Esophagus muscularis mucosa (tissue), 4 donors: ENCODE measurements around the gene GOLGA1. TPM values are rescaled to one million over a fixed set of nuclear protein-coding genes. Genes with fewer than 3 reads are reported as not detected.

Experiments used
- DNase-seq: peaks from one replicate; pipeline ENCODE4 v3.0.0-alpha.2; 2017; ENCODE audit errors: extremely low spot score
- H3K27ac ChIP-seq, 4 donors: fragments of 200-600 bp; sonication (generic); replicated peaks in 1 of 4; 1 replicate in 3 of 4; 2 replicates in 1 of 4; pipeline ENCODE4 v1.5.1; 2016 to 2019; ENCODE audit warnings: mild to moderate bottlenecking in 1 of 4
- H3K27me3 ChIP-seq, 4 donors: fragments of 200-600 bp; sonication (generic); one replicate each; pipeline versions ENCODE4 v1.5.1 to v1.6.0; 2016 to 2019
- H3K36me3 ChIP-seq, 4 donors: fragments of 200-600 bp; sonication (generic); one replicate each; pipeline ENCODE4 v1.5.1; 2016 to 2019
- H3K4me1 ChIP-seq, 4 donors: fragments of 200-600 bp; sonication (generic); one replicate each; pipeline ENCODE4 v1.5.1; 2016 to 2019
- H3K4me3 ChIP-seq, 4 donors: fragments of 200-600 bp; sonication (generic); 1 replicate in 2 of 4; 2 replicates in 2 of 4; pipeline ENCODE4 v1.5.1; 2016 to 2019; ENCODE audit warnings: mild to moderate bottlenecking in 4 of 4, moderate library complexity in 1 of 4
- H3K9me3 ChIP-seq, 4 donors: fragments of 200-600 bp; sonication (generic); 1 replicate in 3 of 4; 2 replicates in 1 of 4; pipeline ENCODE4 v1.5.1; 2016 to 2019
- CTCF ChIP-seq, 3 experiments: fragments of 200-600 bp in 2 of 3; fragments of 450-650 bp in 1 of 3; sonication (generic) in 2 of 3; IDR thresholded peaks; one replicate each; pipeline ENCODE4 v1.5.1; 2017 to 2019; ENCODE audit warnings: antibody characterized with exemption in 3 of 3, mild to moderate bottlenecking in 2 of 3, moderate library complexity in 1 of 3
- EP300 ChIP-seq: sonication (generic); formaldehyde crosslinking; IDR thresholded peaks from one replicate; pipeline ENCODE4 v1.6.1; 2017; ENCODE audit warnings: antibody characterized with exemption
- POLR2A ChIP-seq: fragments of 450-650 bp; IDR thresholded peaks from one replicate; pipeline ENCODE4 v1.6.1; 2017; ENCODE audit warnings: antibody characterized with exemption, moderate library complexity, mild to moderate bottlenecking, low read depth
- POLR2AphosphoS5 ChIP-seq, 2 donors: sonication (generic); formaldehyde crosslinking; IDR thresholded peaks; one replicate each; pipeline ENCODE4 v1.6.1; 2017; ENCODE audit warnings: antibody characterized with exemption in 2 of 2
- WGBS: methylation state at CpG from one replicate; pipeline ENCODE4 v1.1.5; 2018; 5-methylcytosine and 5-hydroxymethylcytosine counted together
- intact Hi-C: fragments of 100-400 bp; cut with DNase I; formaldehyde crosslinking; loops from one replicate; pipeline ENCODE4 v1.15.1; 2023
- total RNA-seq, 4 donors: library from RNA; depleted of rRNA; stranded (reverse); fragments of >200 nt; gene quantifications; one replicate each; pipeline versions ENCODE4 v1.1.0 to v1.2.1, GENCODE V29; 2016

The GOLGA1 gene
- total RNA-seq, 4 donors from 2014 or later = 22.5 to 26.5 (median 24.7) TPM

DNA sequence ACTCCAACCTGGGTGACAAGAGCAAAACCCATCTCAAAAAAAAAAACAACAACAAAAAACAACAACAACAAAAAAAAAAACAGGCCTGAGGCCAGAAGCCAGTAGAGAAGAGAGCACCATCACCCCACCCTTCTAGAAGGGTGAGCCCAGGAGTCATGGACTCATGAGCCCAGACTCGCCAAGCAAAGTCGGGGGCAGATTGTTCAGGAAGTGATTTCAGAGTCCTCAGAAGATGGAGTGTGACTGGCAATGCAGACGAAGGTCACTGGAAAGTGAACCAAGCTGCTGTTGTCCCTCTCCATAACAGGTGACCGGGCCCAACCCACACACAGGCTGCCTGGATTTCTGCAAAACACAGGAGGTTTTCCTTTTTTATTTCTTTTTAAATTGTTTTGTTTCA is 96.6 kb downstream of the GOLGA1 start:
- no peak for DNase-seq
- H3K27me3 ChIP-seq = no peaks in the 10 kb centered on the region
- no peaks in the 10 kb centered on the region for H3K9me3 ChIP-seq
- no peak overlapping the region for H3K27ac ChIP-seq
- no peak for TF ChIP-seq CTCF (IDR thresholded peaks at IDR 0.05)
- no peak overlapping the region for H3K4me3 ChIP-seq
- intact Hi-C loops = no loop called here
- H3K36me3 ChIP-seq = no peaks in the 10 kb centered on the region
- H3K4me1 ChIP-seq = peaks cover 0 to 8% (median 3%) of the 10 kb centered on the region in 4 donors
- WGBS = 87% methylated on average over 4 of the region's 4 CpGs

- Histone ChIP-seq H3K9me3 (no peaks in the 10 kb centered on the region), H3K4me3 (no peak overlapping the region), H3K27me3 (no peaks in the 10 kb centered on the region), H3K36me3 (no peaks in the 10 kb centered on the region), H3K27ac (no peak overlapping the region), H3K4me1 (peaks cover 0 to 12% (median 4%) of the 10 kb centered on the region in 4 donors)
- 93% methylated on average over 9 of the region's 11 CpGs for WGBS
- no peak for DNase-seq
- no peak for TF ChIP-seq POLR2AphosphoS5 (IDR thresholded peaks at IDR 0.05)
- TF ChIP-seq CTCF (IDR thresholded peaks at IDR 0.05) = no peak
- TF ChIP-seq POLR2A = no peak
- no peak for TF ChIP-seq EP300
- intact Hi-C loops = no loop called here
Measured at GRCh38 chr9:124843456-124844034, 97.3 kb downstream of the GOLGA1 start.

GRCh38 chr9:124841075-124841821 is 99.6 kb downstream of the GOLGA1 start:
- WGBS = 87% methylated on average over 14 of the region's 14 CpGs
- DNase-seq = no peak
- intact Hi-C loops = no loop called here
- H3K27ac ChIP-seq = no peak overlapping the region
- no peaks in the 10 kb centered on the region for H3K27me3 ChIP-seq
- peaks cover 0 to 13% (median 7%) of the 10 kb centered on the region in 4 donors for H3K4me1 ChIP-seq
- TF ChIP-seq CTCF (IDR thresholded peaks at IDR 0.05) = no peak
- TF ChIP-seq POLR2AphosphoS5 (IDR thresholded peaks at IDR 0.05) = no peak
- no peak for TF ChIP-seq EP300
- no peak for TF ChIP-seq POLR2A
- H3K9me3 ChIP-seq = no peaks in the 10 kb centered on the region
- H3K4me3 ChIP-seq = no peak overlapping the region
- no peaks in the 10 kb centered on the region for H3K36me3 ChIP-seq

DNA sequence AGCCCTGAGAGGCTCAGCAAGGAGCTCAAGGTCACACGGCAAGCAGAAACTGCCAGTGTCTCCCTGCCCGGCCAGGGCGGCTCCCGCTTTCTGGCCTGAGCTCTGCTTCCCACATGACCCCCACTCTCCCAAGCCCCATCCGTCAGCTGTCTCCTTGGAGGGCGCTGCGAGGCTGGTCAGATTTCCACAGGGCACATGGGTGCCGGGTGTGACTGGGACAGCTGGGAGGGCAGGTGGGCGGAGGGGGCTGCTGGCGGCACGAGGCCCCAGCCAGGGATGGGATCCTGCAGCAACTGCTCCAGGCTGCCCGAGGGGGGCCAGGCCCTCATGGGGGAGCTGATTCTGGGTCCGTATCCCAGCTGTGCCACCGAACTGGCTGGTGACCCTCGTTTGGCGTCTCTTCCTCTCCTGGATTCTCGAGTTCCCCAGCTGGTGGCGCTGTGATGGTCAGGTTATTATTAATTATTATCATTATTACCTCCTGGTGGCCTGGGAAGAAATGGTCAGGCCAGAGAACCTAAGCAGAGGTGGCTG is 100.5 kb downstream of the GOLGA1 start:
- no peak for TF ChIP-seq EP300
- no peak for TF ChIP-seq POLR2AphosphoS5 (IDR thresholded peaks at IDR 0.05)
- peak in 1 of 3 experiments; percentile 31 for TF ChIP-seq CTCF (IDR thresholded peaks at IDR 0.05)
- no peak for TF ChIP-seq POLR2A
- 83% methylated on average over 16 of the region's 18 CpGs for WGBS
- Histone ChIP-seq H3K4me3 (no peak overlapping the region), H3K36me3 (no peaks in the 10 kb centered on the region), H3K27ac (no peak overlapping the region), H3K4me1 (peaks cover 8 to 22% (median 16%) of the 10 kb centered on the region in 4 donors), H3K27me3 (no peaks in the 10 kb centered on the region), H3K9me3 (no peaks in the 10 kb centered on the region)
- intact Hi-C loops = no loop called here
- DNase-seq = no peak
